NCI-H1417 treated with DMSO at 0.1 percent for 48 hours (cell line): ENCODE results near the gene MAML3.
A peak's percentile ranks its signal among the peaks of the same experiment; 100 is the strongest.

ENCODE experiments used
- DNase-seq: peaks from one replicate; lab custom pipeline; 2025; lab: John Stamatoyannopoulos, UW

The MAML3 gene

GRCh38 chr4:140126261-140126660 is 27.7 kb downstream of the MAML3 start:
- DNase-seq, result no peak

GRCh38 chr4:140125374-140125773 is 28.6 kb downstream of the MAML3 start:
- DNase-seq, result no peak

GRCh38 chr4:140123666-140124377 is 30.2 kb downstream of the MAML3 start:
- no peak for DNase-seq

DNA sequence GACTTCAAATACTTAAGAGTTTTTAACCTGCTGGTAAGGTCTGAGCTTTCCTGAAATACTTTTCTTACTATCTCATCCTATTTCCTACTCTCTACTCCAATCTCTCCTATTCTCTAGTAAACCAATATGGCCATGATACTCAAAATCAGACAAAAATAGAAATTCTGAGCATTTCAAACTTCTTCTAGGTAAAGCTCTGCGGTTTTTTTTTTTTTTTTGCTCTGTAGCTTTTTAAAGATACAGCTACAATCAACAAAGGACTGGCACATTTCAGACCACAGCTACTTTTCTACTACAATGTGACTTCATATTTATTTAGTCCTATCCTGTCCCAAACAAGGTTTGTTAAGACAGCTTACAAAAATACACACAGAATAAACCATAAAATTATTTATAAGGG is 31.1 kb downstream of the MAML3 start:
- DNase-seq, result no peak

GRCh38 chr4:140121646-140122045 is 32.3 kb downstream of the MAML3 start:
- no peak for DNase-seq

- DNase-seq, result no peak
These were observed 34.9 kb downstream of the MAML3 start for GRCh38 chr4:140118931-140119640.

- no peak for DNase-seq
These were observed 36.0 kb downstream of the MAML3 start for GRCh38 chr4:140117947-140118346.

DNA sequence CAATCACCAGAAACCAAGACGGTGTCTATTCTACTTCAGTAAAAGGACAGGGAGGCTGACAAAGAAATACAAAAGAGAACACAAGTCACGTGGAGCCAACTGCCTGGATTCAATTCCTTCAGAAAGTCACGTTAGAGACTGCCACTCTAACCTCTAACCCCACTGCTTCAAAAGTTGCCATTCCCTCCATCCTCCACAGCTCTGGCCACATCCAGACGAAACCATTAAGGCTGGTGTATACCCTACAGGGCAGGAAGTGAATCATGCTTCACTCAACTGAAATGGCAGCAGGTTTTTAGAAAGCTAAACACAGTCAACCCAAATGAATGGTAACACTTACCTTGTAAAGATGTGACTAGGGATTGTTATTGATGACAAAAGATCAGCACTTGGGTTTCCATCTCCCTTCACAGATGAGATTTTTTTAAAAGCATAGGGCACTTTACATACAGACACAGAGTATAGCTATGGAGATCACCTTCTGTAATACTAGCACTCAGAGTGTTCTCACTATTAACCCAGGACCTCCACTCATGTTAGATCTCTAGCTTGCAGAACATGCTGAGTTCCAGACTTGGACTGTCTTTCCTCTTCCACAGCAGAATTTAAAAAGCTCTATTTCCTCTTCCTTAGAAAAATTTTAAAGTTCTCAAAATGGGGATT is 37.4 kb downstream of the MAML3 start:
- DNase-seq, result no peak

DNA sequence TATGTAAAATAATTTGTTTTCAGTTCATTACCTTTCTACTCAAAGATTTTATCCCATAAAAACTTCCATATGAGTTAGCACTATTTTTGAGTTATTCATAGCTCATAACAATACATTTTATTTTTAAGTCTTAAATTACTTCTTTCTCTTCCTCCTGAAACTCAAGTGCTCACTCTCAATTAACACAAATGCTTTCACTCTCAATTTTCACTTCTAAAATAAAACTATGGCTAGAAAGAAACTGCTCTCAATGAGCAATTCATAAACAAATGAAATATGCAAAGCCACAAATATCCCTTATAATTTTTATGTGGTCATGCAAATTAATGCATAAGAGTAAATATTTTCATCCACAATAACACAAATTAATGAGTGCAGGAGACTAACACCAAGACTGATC is 38.8 kb downstream of the MAML3 start:
- no peak for DNase-seq

GRCh38 chr4:140113653-140114052 is 40.3 kb downstream of the MAML3 start:
- no peak for DNase-seq

- DNase-seq, result no peak
These were observed 41.4 kb downstream of the MAML3 start for GRCh38 chr4:140112576-140112975.

DNA sequence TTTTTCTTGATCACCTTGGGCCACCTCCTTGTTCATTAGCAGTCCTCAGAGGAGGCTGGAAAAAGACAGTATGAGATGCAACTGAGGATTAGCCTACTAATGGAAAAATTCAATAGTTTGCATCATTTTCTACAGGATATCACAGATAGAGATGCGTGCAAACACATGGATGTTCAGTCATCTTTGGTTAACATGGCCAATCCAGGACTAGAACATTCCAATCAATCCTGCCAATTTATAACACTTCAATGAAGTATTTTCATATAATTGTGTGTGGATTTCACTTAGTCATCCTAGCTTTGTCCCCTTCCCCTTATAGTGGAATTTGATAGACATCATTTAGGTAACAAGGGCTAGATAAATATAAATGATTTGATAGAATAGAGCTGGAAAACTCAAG is 42.7 kb downstream of the MAML3 start:
- DNase-seq, result no peak

GRCh38 chr4:140110542-140111215 is 43.3 kb downstream of the MAML3 start:
- DNase-seq, result no peak

GRCh38 chr4:140109737-140110136 is 44.2 kb downstream of the MAML3 start:
- peak; percentile 53 for DNase-seq

DNA sequence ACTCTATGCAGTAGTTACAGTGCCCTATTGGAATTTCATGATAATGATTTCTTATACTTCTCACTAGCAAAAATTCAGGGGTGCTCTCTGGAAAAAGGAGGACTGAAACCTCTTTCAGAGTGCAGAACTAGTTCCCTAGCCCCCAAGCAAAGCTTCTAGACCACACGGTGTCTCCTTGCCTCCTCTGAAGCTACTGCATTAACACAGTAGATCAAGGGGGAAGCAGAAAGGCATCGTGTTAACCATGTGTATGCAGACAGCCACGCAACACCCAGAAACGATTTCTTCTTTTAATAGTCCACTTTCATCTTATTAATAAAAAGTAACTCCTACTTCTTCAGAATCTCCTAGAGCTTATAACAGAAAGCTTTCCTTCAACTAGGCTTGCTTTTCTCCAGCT is 44.7 kb downstream of the MAML3 start:
- DNase-seq, result no peak

- DNase-seq, result no peak
These were observed 45.2 kb downstream of the MAML3 start for GRCh38 chr4:140108713-140109230.

DNA sequence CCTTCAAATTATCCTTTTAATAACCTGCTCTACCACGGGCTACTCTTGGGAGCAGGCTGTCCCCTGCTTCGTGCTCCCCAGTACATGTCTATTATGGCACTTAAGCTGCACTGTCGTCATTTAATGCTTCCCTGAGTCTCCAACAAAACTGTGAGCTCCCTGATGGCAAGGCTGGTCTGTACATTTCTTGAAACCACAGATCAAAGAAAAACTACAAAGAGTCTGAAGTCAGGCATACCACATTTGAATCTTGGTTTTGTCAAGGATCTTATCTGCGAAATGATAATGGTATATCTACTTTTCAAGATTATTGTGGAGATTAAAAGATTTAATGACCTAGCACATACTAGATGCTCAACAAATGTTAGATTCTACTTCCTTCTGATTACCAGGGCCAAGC is 45.7 kb downstream of the MAML3 start:
- no peak for DNase-seq

DNA sequence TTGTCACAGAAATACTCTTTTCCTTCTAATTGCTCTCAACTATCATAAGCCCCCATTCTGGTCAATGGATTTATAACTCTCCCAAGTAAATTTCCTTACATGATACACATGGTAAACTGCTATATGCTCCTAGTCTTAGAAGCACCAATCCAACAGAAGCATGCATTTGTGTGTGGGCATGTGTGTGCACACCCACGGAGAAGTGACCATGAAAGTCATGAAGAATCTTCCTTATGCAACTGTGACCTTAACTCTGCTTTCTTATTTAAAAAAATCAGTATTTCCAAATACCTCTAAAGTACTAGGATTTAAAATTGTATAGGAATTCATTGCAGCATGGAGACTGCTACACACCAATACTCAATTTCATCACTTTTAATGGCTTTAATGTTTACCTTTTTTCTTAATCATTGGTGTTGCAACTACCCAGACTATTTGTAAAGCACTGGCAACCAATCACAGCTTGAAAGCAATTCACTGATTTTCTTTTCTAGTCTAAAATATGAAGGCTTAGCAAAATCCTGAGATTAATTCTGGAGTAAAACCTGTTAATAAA is 47.6 kb downstream of the MAML3 start:
- no peak for DNase-seq

DNA sequence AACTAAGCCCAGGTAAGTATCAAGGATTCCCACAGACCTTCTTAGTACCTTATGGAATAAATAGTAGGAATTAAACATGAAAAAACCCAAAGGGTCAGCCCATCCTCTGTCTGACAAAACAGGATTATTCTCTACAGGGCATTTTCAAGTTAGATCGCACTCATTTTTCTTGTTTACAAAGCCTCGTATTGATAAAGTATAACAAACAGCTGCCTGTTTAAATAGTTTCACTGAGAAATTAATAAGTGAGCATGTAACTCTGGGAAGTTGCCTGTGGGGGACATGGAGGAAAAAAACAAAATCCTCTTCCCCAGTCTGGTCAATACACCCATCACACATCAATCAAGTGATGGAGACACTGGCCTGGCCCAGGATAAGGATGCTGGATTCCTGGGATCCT is 48.5 kb downstream of the MAML3 start:
- no peak for DNase-seq

DNA sequence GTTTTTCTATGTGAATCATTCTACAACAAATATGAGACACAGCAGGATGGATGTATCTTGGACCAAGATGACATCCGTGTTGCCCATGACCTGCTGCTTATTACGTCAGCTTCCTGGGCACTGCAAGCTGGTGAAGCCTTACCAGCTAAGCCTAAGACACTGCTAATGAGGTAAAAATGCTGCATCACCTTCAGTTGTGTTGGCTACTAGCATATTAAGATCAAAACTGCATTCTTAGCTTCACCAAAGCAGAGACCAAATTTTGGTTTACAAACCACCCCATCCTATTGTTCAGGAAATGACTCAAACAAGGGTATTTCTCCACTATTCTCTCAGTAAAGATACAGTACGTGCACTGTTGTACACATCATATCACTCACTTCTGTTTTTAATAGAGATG is 50.3 kb downstream of the MAML3 start:
- no peak for DNase-seq

DNA sequence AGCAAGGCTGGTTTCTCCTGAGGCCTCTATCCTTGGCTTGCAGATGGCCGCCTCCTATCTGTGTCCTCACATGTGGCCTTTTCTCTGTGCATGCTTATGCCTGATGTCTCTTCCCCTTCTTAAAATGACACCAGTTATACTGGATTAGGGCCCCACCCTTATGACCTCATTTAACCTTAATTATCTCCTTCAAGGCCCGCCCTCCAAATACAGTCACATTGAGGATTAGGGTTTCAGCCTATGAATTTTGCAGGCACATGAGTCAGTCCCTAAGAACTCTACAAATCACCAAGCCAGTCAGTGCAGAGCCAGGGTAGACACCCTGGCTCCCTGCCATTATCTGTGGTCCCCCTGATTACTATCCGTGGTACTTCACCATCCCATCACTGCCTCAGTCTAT is 51.6 kb downstream of the MAML3 start:
- DNase-seq, result no peak

- DNase-seq, result no peak
These were observed 53.2 kb downstream of the MAML3 start for GRCh38 chr4:140100771-140101170.
